Effector CD4-positive, alpha-beta T cell (primary cell): ENCODE data around the gene ANKS1A.

Experiments
- DNase-seq: peaks from one replicate; pipeline ENCODE4 v3.0.0-alpha.2; 2020

The ANKS1A gene

DNA sequence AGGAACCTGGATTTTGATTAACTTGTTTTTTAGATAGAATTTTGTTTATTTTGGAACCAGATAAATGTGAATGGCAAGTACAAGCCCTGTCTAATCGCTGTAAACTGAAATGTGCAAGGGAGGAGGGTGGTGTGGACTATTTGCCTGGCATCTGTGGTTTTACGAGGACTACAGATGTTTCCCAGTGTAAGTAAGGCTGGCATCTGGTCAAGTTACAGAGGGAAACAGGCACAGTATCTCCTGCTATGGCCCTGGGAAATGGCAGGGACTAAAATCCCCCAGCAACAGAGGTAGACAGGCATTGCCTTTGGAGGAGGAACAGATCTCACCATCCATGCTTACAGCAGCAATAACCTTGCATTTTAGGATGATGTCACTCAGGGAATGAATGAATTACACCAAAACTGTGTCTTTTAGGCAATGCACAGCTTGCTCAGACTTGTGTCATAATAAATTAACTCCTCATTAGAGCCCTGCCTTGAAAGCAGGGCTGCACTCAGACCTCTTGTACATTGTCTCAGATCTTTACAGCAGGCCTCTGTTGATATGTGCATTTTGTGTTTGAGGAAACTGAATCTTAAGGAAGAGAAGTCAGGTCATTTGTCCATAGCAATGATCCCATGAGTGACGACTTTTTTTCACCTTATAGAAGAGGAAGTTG, 155.8 kb downstream of the ANKS1A start:
- DNase-seq: no peak

DNA sequence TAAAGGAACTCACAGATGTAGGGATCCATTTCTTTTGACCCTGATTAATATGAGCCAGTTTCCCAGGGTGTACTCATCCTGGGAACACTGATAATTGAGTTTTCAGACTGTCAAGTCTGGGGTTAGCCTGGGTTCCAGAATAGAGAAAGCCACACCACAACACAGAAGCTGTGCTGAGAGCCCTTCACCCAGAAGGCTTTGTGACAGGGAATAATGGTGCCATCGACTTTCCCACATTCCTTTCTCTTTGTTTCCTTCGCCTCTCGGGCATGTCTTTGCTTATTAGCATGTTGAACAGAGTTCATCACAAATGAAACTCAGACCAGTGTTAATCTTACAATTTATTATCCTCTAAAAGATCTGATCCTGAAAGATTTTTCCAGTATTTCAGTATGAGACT, 157.0 kb downstream of the ANKS1A start:
- no peak for DNase-seq

DNA sequence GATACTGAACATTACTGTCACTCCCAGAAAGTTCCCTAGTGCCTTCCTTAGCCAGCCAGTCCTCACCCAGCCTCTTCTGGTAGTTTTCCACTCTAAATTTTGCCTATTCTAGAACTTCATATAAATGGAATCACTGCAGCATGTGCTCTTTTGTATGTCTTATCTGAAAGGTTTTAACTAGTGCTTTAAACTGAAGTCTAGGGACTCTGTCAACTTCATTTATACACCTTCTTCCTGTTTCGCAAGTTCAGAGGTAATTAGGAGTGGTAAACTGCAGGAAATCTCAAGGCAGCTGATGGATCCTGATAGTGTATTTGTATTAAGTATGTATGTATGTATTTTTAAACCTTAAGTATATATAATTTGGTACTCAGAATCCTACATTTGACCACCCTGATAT, 157.8 kb downstream of the ANKS1A start:
- DNase-seq: no peak

DNA sequence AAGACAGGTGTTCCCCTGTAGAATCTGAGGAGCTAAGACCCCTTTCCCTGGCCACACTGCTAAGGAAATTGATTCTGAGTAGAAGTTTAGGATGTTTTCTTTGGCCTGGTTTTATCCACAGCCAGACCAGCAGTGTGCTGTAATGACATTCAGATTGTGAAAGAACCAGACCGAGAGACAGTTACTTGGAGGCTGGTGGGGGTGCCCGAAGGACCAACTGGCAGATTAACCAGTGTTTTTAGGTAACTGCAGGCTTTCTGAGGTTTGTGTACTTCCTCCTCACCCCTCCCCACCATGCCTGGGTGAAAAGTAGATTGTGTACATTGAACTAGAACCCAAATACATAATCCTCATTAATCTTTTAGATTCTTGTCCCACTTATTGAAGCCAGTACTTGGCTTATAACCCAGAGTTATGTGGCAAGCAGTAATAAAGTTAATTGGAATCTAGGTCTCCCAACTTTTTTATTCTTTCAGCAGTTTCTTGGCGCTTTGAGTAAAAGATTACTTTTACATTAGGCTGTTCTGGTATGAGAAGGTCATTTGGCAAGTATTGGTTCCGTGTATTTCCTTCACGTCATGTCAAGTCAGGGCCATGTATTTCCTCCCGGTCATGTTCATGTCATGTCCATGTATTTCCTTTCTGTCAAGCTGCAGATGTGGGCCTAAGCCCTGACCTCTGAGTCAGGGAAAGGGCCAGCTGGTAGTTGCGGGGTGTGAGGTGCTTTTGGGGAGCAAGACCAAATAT, 158.4 kb downstream of the ANKS1A start:
- no peak for DNase-seq

DNA sequence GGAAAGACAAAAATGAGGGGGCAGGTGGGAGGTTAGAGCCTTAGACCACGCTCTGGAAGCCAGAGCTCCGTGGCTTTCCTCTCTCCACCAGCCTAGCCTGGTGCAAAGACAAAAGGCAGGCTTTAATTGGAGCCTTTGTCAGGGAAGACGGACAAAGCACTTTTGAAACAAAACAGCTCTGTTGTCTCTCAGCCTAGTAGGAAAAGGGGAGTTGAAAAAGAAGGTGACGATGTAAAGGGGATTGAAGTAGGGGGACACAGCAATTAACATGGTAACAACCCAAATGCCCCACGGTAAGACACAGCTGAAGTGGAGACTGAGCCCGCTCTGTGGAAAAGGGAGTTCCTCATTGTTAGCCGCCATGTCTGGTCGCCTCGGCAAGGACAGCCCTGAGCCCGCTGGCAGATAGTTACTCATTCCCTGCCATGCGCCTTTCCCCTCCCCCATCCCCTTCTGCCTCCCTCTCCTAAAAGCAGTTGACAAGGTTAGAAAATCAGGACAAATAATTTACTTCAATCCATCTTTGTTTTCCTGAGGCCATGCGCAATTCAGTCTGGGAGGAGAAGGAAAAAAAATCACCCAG, 159.1 kb downstream of the ANKS1A start:
- DNase-seq: no peak

DNA sequence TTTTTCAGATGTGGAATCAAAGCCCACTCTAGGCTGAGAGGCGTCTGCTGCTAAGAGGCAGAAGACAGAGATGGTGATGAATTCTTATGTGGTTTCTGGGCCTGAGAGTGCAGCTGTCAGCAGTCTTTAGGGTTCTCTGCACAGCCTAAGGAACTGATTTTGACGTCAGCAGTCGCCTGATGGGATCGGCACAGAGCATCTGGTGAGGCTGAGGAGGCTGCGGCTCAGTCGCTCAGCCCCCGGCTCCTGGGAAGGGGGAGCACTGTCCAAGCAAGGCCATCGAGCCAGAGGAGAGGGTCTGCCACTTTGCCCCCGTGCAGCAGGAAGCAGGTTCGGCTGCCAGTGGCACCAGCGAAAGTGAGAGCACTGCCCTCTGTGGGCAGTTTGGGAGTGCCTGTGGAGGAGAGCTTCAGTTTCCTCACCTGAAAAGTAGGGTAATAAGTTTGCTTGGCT, 159.6 kb downstream of the ANKS1A start:
- DNase-seq: no peak

DNA sequence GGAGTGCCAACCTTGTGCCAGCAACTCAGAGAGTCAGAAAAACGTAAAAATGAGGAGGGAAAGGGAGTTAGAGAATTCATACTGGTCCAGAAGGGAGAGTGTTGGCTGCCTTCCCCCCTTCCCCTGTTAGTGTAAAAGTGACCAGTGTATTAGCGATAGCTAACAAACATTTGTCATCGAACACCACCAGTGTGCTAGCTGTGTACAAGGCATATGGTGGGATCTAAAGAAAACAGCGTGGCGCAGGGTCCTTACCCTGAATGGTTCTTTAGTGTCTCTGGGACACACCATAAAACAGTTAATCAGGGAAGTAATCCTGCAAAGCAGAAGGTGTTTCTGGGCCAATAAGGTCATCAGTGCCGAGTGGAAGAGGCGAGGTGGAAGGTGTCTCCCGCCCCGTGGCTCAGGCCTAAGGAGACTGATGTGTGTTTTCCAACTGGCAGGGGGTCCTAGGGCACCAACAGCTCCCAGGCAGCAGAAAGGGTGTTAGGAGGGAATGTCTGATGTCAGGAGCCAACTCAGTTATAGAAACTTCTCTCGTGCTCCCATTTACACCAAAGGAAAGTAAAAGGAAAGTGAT, 160.2 kb downstream of the ANKS1A start:
- no peak for DNase-seq

DNA sequence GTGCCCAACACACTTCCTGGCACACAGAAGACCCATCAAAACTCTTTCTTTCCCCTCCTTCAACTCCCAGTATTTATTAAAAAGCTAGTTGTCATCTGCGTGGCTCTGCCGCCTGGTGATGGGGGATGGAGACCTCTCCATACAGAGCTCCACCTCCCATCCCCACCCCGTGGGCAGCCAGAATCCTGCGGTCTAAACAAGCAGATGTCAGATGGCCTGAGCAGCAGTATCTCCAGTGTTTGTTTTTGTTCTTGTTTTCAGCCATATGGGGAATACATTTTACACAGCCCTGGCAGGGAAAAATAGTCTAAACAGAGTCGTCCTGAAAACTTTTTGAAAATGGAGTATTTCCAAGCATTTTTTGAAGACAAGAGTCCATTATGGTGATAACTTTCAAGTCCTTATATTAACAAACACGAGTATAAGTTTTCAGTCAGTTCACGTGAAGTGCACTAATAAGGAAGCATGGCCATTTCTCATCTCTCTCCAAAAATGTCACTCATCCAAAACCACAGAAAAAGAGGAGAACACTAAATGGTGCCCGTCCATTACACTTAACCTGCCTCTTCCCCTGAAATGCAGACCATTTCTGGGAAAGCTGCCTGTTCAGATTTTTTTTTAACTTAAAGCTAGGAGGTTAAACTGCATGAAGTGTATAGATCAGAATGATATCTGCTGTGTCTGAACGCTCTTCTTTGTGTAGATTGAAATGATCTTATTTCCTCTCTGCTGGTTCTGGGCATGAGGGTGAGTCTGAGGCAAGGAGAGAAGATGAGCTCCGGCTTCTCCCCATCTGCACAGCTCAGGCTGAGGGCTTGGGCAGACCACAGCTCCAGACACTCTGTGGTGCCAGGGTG, 161.1 kb downstream of the ANKS1A start:
- no peak for DNase-seq

DNA sequence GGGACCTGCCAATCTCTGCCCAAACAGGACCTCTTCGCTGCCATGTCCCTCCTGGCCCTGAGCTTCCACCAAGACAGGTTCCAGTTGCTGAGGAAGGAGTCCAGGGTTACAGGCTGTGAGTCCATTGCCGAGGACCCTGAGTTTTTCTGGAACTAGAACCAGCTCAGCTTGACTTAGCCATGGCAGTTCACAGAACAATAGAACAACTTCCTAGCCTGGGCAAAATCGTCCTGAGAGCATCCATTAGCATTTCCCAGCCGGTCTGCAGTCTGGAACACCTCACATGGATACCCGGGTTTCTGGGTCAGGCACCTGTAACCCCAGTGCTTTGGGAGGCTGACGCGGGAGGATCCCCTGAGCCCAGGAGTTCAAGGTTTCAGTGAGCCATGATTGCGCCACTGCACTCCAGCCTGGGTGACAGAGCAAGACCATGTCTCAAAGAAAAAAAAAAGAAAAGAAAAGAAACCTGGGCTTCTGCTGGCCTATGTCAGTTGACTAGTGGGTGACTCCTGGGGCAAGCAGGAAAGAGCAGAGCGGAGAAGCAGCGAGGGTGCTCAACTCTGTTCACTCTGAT, 161.8 kb downstream of the ANKS1A start:
- no peak for DNase-seq

DNA sequence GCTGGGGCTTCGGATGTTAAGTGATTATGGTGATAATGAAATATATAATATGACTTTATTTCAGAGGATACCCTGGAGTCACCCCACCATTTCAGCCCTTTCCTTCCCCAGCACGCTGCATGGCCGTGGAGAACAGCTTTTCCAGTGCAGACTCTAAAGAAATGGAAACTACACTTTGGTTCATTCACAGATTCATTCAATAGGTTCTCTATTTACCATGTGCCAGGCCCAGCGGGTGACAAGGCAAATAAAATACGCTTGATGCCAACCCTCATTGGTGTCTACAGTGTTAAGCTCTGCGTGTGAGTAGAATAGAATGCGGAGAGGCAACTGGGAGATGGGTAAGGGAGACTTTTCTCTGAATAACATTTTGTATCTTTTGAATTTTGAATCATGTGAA, 162.3 kb downstream of the ANKS1A start:
- DNase-seq: no peak

DNA sequence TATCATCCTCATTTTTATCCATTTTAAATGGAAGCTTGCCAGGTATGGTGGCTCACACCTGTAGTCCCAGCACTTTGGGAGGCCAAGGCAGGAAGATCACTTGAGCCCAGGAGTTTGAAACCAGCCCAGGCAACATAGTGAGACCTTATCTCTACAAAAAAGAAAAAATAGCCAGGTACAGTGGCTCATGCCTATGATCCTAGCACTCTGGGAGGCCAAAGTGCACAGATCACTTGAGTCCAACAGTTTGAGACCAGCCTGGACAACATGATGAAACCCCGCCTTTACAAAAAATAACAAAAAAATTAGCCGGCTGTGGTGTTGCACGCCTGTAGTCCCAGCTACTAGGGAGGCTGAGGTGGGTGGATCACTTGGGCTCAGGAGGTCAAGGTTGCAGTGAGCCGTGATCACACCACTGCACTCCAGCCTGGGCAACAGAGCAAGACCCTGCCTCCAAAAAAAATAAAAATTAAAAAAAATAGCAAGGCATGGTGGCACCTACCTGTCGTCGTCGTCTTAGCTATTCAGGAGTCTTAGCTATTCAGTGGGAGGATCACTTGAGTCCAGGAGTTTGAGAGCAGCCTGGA, 163.0 kb downstream of the ANKS1A start:
- no peak for DNase-seq

DNA sequence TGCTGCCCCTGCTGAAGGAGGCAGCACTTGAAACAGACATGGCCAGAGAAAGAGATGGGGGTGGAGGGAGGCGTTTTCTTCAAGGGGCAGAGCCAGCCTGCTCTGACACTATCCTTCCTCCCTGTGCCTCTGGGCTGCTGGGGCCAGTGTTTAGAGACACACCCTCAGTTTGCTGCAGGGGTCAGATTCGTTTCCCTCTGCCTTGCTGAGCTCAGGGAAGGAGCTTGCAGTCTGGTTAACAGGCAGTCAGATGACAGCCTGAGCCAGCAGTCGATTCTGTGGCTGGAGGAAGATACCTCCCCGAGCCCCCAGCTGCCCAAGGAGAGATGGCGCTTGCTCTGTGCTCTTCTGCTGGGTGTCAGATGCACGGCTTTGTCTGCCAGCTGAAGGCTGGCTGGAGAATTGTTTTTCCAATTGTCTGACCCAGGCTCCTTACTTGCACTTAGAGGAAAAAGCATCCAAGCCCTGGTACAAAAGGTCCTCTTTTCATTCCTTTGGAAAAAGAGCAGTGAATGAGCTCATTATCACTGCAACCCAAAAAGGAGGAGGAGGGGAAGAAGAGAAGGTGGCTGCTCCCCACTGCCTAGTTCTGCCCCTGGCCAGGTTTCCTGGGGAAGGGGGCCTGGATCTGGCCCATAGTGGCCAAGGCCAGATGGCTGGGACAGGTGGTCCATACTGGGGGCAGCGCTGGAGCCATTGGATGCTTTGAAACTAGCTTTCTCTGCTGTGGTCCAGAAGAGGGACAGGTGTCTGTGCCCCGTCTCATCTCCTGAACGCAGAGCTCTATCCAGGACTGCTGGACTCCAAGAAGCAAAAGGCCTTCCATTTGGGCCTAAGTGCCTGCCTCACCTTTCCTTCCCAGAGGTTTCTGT, 163.9 kb downstream of the ANKS1A start:
- no peak for DNase-seq

DNA sequence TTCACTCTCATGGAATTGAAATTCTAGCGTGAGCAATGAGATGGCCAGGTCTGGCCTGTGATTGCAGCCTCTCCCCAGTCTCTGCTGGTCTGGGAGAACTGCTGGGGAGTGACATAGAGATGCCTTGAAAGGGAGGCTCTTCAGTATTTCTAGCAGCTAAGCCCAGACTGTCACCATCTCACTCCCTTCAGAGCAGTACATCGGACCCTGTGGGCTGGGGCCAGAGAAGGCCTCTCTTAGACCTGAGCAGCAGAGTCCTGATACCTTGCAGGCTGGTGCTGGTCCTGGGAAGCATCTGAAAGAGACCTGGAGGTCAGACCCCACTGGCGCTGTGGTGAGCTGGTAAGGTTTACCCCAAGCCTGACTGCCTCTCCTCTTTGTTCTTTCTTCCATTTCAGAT, 164.6 kb downstream of the ANKS1A start:
- no peak for DNase-seq

DNA sequence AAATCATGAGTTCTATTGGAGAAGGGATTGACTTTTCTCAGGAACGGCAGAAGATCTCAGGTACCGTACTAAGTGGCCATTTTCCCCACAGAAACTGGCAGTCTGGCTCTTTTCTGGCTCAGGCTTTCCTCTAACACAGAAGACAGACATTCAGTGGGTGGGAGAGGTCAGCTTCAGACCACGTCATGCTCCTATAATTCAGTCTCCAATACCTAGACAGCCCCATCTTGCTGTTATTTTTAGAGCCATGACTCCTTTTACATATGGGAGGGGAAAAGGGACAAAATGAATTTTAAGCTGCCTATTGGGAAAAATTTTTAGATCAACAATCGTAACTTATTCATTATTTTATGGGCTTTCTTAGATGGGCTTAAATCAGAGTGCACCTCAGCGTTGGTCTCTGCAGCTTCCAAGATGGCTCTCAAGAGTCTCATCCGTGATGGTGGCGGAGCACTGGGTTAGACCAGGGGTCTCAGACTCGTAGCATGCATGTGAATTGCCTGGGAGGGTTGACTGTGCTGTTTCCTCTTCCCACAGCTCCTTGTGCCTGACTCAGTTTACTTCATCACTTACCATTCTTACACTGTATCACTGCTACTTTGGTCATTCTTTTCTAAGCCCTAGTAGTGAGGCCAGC, 165.2 kb downstream of the ANKS1A start:
- no peak for DNase-seq

DNA sequence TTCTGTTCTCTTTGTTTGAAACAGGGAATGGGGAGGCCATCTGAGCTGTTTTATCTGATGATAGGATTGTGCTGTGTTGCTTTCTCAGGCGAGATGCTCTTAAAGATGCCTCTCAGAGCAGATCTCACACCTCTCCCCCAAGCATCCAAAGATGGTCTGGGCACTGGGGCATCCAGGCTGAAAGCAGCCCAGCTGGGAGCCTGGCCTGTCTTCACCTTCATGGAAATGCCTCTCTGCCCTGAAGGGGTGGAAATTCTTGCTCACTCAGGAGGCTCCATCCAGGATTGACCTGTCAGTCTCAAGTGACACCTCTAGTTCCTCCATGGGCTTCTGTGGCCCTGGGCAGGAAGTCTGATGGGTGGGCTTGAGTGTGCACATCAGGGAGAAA, 165.7 kb downstream of the ANKS1A start:
- DNase-seq: no peak

DNA sequence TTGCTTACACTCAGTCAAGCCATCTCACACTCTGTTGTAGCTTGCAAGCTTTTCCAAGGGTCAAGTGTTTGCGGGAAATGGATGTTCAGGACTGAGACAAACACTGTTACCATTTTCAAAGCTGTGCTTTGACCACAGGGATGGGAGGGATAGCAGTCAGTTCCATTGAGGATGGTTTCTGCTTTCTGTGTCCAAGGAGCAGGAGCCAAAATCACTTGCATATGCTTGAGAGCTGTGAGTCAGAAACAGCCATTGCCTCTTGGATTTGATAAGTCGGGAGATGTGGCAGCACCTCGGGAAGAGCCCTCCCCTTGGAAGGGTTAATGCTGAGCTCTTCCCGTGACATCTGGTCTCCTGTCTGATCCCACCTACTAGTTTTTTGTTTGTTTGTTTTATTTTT, 166.8 kb downstream of the ANKS1A start:
- DNase-seq: no peak

DNA sequence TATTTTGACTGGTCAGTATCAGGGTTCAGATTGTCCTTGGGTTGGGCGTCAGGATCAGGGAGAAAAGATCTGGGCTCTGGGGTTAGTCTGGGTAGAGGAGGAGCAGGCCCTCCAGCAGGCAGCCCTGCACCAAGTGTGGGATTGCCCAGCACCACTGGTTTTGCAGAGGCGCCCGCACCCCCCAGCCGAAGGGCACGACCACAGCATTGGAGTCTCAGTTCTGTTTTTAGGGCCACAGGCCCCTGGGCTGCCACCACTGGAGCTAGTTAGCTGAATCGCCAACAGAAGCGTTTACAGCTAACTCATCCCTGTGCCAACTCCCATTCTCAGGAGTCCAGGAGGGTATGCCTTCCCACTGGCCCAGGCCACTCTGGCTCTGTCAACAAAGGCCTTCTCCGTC, 167.9 kb downstream of the ANKS1A start:
- DNase-seq: no peak

DNA sequence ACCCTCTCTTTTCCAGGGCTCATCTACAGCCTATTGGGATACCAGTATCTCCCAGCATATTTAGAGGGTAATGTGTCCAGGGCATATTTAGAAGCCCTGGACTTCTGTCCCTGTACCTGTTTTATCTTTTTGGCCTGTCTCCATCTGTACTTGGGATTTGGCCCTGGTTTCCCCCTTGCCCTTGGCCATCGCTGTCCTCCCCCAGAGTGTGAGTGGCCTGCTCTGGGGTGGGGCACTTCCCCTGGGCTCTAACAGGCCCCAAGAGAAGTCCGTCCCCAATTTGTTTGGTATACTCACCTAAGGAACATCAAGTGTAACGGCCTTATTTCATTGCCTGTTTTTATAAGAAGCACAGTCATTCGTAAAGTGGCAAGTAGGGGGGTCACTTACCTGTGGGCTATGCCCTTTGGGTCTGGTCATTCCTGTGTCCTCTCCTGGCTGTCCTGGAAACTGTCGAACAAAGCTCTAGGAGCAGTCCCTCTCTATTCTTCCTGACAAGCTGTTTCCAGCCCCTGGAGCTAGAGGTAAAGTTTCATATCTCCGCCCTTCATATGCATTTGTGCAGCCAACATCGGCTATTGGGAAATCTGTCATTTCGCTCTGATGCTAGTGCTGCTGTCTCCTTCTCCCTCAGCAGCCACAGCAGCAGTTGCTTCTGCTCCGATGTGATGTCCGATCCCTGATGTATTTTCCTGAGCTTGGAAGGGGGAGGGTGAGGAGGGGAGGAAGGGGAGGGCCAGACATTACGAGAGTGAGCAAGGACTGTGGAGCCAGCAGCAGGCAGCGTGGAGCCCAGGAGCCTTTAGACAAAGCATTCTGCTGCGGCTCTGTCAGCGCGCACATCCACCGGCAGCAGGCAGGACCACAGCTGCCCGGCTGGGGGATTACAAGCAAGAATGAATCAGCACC, 168.6 kb downstream of the ANKS1A start:
- DNase-seq: no peak

DNA sequence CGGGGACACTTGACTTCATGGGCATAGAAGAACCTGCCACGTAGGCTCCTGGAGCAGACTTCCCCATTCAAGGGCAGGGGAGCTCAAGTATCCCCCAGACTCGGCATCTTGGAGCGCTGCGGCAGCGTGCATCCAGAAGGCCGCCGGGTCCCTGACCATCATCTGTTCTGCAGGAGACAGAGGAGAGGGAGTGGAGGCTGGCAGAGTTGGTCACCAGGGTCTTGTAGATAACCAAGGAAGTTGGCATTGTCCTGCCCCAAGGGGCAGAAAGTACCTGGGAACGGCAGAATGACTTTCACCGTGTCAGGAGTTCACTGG, 169.3 kb downstream of the ANKS1A start:
- DNase-seq: no peak
